HL-60 (cell line): ENCODE data around the gene ALX1.

ENCODE experiments used
- CTCF ChIP-seq: IDR thresholded peaks from one replicate; pipeline ENCODE4 v1.5.1; 2011; ENCODE audit warnings: low read length, control low read depth, inconsistent platforms; ENCODE audit not compliant: insufficient read depth
- GABPA ChIP-seq: IDR thresholded peaks from 2 replicates; pipeline ENCODE4 v1.6.1; 2012; ENCODE audit warnings: low read depth
- POLR2AphosphoS5 ChIP-seq: IDR thresholded peaks from 2 replicates; pipeline ENCODE4 v1.6.1; 2012; ENCODE audit warnings: low read depth
- SPI1 ChIP-seq: IDR thresholded peaks from 2 replicates; pipeline ENCODE4 v1.6.1; 2012; ENCODE audit warnings: low read depth, mild to moderate bottlenecking, borderline replicate concordance
- TF ChIP-seq, protein P1 (sequence below): IDR thresholded peaks from 2 replicates; pipeline ENCODE4 v1.6.1; 2012; ENCODE audit warnings: low read depth; ENCODE audit not compliant: insufficient replicate concordance

- no peak for TF ChIP-seq POLR2AphosphoS5
- no peak for TF ChIP-seq CTCF
- TF ChIP-seq, protein P1, sequence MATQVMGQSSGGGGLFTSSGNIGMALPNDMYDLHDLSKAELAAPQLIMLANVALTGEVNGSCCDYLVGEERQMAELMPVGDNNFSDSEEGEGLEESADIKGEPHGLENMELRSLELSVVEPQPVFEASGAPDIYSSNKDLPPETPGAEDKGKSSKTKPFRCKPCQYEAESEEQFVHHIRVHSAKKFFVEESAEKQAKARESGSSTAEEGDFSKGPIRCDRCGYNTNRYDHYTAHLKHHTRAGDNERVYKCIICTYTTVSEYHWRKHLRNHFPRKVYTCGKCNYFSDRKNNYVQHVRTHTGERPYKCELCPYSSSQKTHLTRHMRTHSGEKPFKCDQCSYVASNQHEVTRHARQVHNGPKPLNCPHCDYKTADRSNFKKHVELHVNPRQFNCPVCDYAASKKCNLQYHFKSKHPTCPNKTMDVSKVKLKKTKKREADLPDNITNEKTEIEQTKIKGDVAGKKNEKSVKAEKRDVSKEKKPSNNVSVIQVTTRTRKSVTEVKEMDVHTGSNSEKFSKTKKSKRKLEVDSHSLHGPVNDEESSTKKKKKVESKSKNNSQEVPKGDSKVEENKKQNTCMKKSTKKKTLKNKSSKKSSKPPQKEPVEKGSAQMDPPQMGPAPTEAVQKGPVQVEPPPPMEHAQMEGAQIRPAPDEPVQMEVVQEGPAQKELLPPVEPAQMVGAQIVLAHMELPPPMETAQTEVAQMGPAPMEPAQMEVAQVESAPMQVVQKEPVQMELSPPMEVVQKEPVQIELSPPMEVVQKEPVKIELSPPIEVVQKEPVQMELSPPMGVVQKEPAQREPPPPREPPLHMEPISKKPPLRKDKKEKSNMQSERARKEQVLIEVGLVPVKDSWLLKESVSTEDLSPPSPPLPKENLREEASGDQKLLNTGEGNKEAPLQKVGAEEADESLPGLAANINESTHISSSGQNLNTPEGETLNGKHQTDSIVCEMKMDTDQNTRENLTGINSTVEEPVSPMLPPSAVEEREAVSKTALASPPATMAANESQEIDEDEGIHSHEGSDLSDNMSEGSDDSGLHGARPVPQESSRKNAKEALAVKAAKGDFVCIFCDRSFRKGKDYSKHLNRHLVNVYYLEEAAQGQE: no peak
- no peak for TF ChIP-seq SPI1
- TF ChIP-seq GABPA: no peak
These were observed 5.7 kb upstream of the ALX1 start for GRCh38 chr12:85274315-85274651.
